Lower leg skin (tissue), 3 donors: ENCODE measurements around the gene ATG7.

Source experiments
- CTCF ChIP-seq, 3 donors: fragments of 450-650 bp; IDR thresholded peaks; one replicate each; pipeline ENCODE4 v1.5.1; 2016; ENCODE audit warnings: antibody characterized with exemption in 3 of 3, mild to moderate bottlenecking in 3 of 3, moderate library complexity in 2 of 3
- POLR2A ChIP-seq, 2 donors: fragments of 450-650 bp; IDR thresholded peaks; one replicate each; pipeline ENCODE4 v1.6.1; 2016 to 2017; ENCODE audit warnings: antibody characterized with exemption in 2 of 2, mild to moderate bottlenecking in 1 of 2, moderate library complexity in 1 of 2

GRCh38 chr3:11393401-11393800, 121.2 kb downstream of the ATG7 start:
- TF ChIP-seq CTCF (IDR thresholded peaks at IDR 0.05) (no peak), POLR2A (IDR thresholded peaks at IDR 0.05) (no peak)
